GM12872 (cell line): ENCODE results near the gene RPSA.

Experiments
- CTCF ChIP-seq: IDR thresholded peaks from 3 replicates; pipeline ENCODE4 v1.5.1; 2011; ENCODE audit warnings: low read depth, mild to moderate bottlenecking, low read length, moderate library complexity; ENCODE audit not compliant: insufficient read depth

RPSA gene

GRCh38 chr3:39409514-39410136 is 3.1 kb downstream of the RPSA start:
- no peak for TF ChIP-seq CTCF

- no peak for TF ChIP-seq CTCF
Observed at GRCh38 chr3:39410893-39411292, 4.4 kb downstream of the RPSA start.

- TF ChIP-seq CTCF = no peak
Observed at GRCh38 chr3:39412668-39413260, 6.2 kb downstream of the RPSA start.

GRCh38 chr3:39413691-39414420 is 7.3 kb downstream of the RPSA start:
- no peak for TF ChIP-seq CTCF

GRCh38 chr3:39414421-39414907 is 7.9 kb downstream of the RPSA start:
- no peak for TF ChIP-seq CTCF

- TF ChIP-seq CTCF = no peak
Observed at GRCh38 chr3:39415983-39416382, 9.5 kb downstream of the RPSA start.

- no peak for TF ChIP-seq CTCF
Observed at GRCh38 chr3:39419742-39420315, 13.3 kb downstream of the RPSA start.
